ENCODE measurements around the gene GLRX5.

- TF ChIP-seq CTCF (conservative IDR thresholded peaks at IDR 0.05; ENCODE audit: low read depth in 2 of 2) (no peak), REST (IDR thresholded peaks at IDR 0.05; ENCODE audit: unreplicated experiment) (no peak), JUNB (IDR thresholded peaks at IDR 0.05; ENCODE audit: unreplicated experiment) (no peak), CREB1 (CRISPR knock-in tag; IDR thresholded peaks at IDR 0.05; ENCODE audit: low read depth) (no peak), EZH2phosphoT487 (IDR thresholded peaks at IDR 0.05; ENCODE audit: unreplicated experiment) (no peak), EZH2 (IDR thresholded peaks at IDR 0.05; ENCODE audit: low read depth, unreplicated experiment) (no peak), POLR2AphosphoS5 (IDR thresholded peaks at IDR 0.05; ENCODE audit: low read depth) (no peak), ETS1 (IDR thresholded peaks at IDR 0.05) (no peak)
These were observed 20.4 kb upstream of the GLRX5 start for GRCh38 chr14:95514131-95515079.
